Adrenal gland (tissue), 12 donors: ENCODE measurements around the gene TPSD1. TPM values are rescaled to one million over a fixed set of nuclear protein-coding genes. Genes with fewer than 3 reads are reported as not detected.
"Not testable (repeated sequence)": the region's sequence is repeated elsewhere in the genome, so short reads cannot be mapped to it uniquely, and the experiment has no call there.

Source experiments
- DNase-seq, 7 donors: peaks; one replicate each; pipeline ENCODE4 v3.0.0-alpha.2; 2019 to 2020
- H3K27ac ChIP-seq, 5 donors: fragments of 200-600 bp; sonication (generic) in 4 of 5; 1 replicate in 3 of 5; 2 replicates in 2 of 5; pipeline versions ENCODE4 v1.5.1 to v1.8.0; 2016 to 2020; ENCODE audit warnings: mild to moderate bottlenecking in 1 of 5
- H3K27me3 ChIP-seq: fragments of 200-600 bp; 2 replicates; pipeline ENCODE4 v1.8.0; 2021
- H3K36me3 ChIP-seq, 2 donors: fragments of 200-600 bp; replicated peaks in 1 of 2; 1 replicate in 1 of 2; 2 replicates in 1 of 2; pipeline versions ENCODE4 v1.5.1 to v1.8.0; 2018 to 2022
- H3K4me1 ChIP-seq, 2 donors: fragments of 200-600 bp; replicated peaks in 1 of 2; 1 replicate in 1 of 2; 2 replicates in 1 of 2; pipeline versions ENCODE4 v1.5.1 to v1.8.0; 2018 to 2021
- H3K4me3 ChIP-seq, 4 donors: fragments of 200-600 bp; sonication (generic) in 3 of 4; one replicate each; pipeline ENCODE4 v1.5.1; 2016 to 2018
- H3K9me3 ChIP-seq, 3 donors: fragments of 200-600 bp; sonication (generic) in 1 of 3; replicated peaks in 1 of 3; 1 replicate in 2 of 3; 2 replicates in 1 of 3; pipeline versions ENCODE4 v1.5.1 to v1.8.0; 2016 to 2021
- POLR2A ChIP-seq, 2 donors: fragments of 450-650 bp; IDR thresholded peaks; one replicate each; pipeline ENCODE4 v1.6.1; 2017; ENCODE audit warnings: antibody characterized with exemption in 2 of 2, mild to moderate bottlenecking in 2 of 2, moderate library complexity in 1 of 2
- WGBS, 4 donors: extraction: QIAGEN DNeasy Blood & Tissue Kit in 2 of 4; methylation state at CpG; one replicate each; pipeline versions ENCODE4 v1.1.5 to v1.1.7; 2013 to 2017; 5-methylcytosine and 5-hydroxymethylcytosine counted together
- intact Hi-C, 2 donors: fragments of 100-400 bp; cut with DNase I; formaldehyde crosslinking; loops; one replicate each; pipeline versions ENCODE4 v1.14.1 to v1.15.0; 2022 to 2023
- polyA plus RNA-seq, 3 donors: library from polyadenylated mRNA; stranded (reverse); fragments of 200-250 nt in 2 of 3; fragments of 350-450 nt in 1 of 3; fragmentation: Illumina TruSeq in 1 of 3; extraction: RNeasy Lipid Tissue Mini Kit (QIAGEN cat#74804) in 1 of 3; gene quantifications; one replicate each; pipeline ENCODE4 v1.2.3, GENCODE V29; 2013 to 2014
- total RNA-seq, 9 donors: library from RNA; depleted of rRNA in 4 of 9; stranded (reverse); fragments of >200 nt in 4 of 9; fragments of 120-200 nt in 1 of 9; fragmentation: NEBNext Ultra II Directional in 1 of 9; extraction: Animal tissue kit (Norgen Biotek cat#: 25700) in 1 of 9; gene quantifications; one replicate each; pipeline versions ENCODE4 v1.1.0 to v1.2.4, GENCODE V29; 2013 to 2023
- TF ChIP-seq, protein P1 (sequence below), 6 experiments: fragments of 450-650 bp in 4 of 6; fragments of 200-600 bp in 2 of 6; sonication (generic) in 1 of 6; IDR thresholded peaks; 1 replicate in 5 of 6; 2 replicates in 1 of 6; pipeline versions ENCODE4 v1.5.1 to v1.8.0; 2016 to 2021; ENCODE audit warnings: antibody characterized with exemption in 6 of 6, mild to moderate bottlenecking in 2 of 6, moderate library complexity in 1 of 6
- donor health status: healthy with polysubstance abuse.
- donor health status: Bipolar disorder and iron deficiency.
- donor health status: DM: yes; HTN: yes; CAD: no.
- donor health status: DM: no; HTN: no; CAD: no.
- donor health status: DM: no; HTN: no; CAD: no.
- donor health status: DM: yes; HTN: yes; CAD: no.

The TPSD1 gene
- total and polyA plus RNA-seq, 12 donors = 0.24 TPM; not detected in 11

- Histone ChIP-seq H3K27me3 (peaks cover 38% of the 10 kb centered on the region), H3K9me3 (no peaks in the 10 kb centered on the region), H3K4me1 (no peaks in the 10 kb centered on the region), H3K4me3 (no peak overlapping the region), H3K27ac (no peak overlapping the region), H3K36me3 (no peaks in the 10 kb centered on the region)
- DNase-seq = no peak
- intact Hi-C loops = no loop called here
- no peak for TF ChIP-seq POLR2A (IDR thresholded peaks at IDR 0.05)
- TF ChIP-seq, protein P1, sequence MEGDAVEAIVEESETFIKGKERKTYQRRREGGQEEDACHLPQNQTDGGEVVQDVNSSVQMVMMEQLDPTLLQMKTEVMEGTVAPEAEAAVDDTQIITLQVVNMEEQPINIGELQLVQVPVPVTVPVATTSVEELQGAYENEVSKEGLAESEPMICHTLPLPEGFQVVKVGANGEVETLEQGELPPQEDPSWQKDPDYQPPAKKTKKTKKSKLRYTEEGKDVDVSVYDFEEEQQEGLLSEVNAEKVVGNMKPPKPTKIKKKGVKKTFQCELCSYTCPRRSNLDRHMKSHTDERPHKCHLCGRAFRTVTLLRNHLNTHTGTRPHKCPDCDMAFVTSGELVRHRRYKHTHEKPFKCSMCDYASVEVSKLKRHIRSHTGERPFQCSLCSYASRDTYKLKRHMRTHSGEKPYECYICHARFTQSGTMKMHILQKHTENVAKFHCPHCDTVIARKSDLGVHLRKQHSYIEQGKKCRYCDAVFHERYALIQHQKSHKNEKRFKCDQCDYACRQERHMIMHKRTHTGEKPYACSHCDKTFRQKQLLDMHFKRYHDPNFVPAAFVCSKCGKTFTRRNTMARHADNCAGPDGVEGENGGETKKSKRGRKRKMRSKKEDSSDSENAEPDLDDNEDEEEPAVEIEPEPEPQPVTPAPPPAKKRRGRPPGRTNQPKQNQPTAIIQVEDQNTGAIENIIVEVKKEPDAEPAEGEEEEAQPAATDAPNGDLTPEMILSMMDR (IDR thresholded peaks at IDR 0.05) = no peak
- whole genome bisulfite sequencing, 4 donors = 52 to 62% (median 57%) methylated on average over 12 to 29 of the region's 29 CpGs
Measured at GRCh38 chr16:1290860-1291575, 35.1 kb downstream of the TPSD1 start.

GRCh38 chr16:1291576-1291974 is 35.7 kb downstream of the TPSD1 start:
- no peak overlapping the region for H3K27ac ChIP-seq
- no peak overlapping the region for H3K4me3 ChIP-seq
- intact Hi-C loops = no loop called here
- H3K27me3 ChIP-seq = peaks cover 33% of the 10 kb centered on the region
- no peaks in the 10 kb centered on the region for H3K4me1 ChIP-seq
- H3K9me3 ChIP-seq = no peaks in the 10 kb centered on the region
- TF ChIP-seq, protein P1 (IDR thresholded peaks at IDR 0.05) = no peak
- TF ChIP-seq POLR2A (IDR thresholded peaks at IDR 0.05) = no peak
- H3K36me3 ChIP-seq = no peaks in the 10 kb centered on the region
- 40 to 56% (median 48%) methylated on average over 12 to 17 of the region's 17 CpGs for WGBS, 4 donors
- no peak for DNase-seq

DNA sequence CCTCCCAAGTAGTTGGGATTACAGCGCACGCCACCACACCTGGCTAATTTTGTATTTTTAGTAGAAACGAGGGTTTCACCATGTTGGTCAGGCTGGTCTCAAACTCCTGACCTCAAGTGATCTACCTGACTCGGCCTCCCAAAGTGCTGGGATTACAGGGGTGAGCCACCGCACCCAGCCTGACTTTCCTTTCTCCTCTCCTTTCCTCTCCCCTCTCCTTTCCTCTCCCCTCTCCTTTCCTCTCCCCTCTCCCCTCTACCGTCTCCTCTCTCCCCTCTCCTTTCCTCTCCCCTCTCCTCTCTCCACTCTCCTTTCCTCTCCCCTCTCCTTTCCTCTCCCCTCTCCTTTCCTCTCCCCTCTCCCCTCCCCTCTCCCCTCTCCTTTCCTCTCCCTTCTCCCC is 36.3 kb downstream of the TPSD1 start:
- 68 to 81% (median 75%) methylated on average over 6 of the region's 6 CpGs for WGBS, 4 donors
- H3K27me3 ChIP-seq = peaks cover 28% of the 10 kb centered on the region
- H3K36me3 ChIP-seq, H3K4me3 ChIP-seq, H3K4me1 ChIP-seq, H3K9me3 ChIP-seq, DNase-seq, intact Hi-C loops, H3K27ac ChIP-seq: not testable (repeated sequence)

DNA sequence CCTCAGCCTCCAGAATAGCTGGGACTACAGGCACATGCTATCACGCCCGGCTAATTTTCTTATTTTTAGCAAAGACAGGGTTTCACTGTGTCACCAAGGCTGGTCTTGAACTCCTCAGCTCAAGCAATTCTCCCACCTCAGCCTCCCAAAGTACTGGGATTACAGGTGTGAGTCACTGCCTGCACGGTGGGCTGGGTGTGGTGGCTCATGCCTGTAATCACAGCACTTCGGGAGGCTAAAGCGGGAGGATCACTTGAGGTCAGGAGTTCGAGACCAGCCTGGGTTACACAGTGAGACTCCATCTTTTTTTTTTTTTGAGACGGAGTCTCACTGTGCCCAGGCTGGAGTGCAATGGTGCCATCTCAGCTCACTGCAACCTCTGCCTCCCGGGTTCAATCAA is 36.9 kb downstream of the TPSD1 start:
- H3K9me3 ChIP-seq, DNase-seq, intact Hi-C loops, H3K4me3 ChIP-seq, H3K4me1 ChIP-seq, H3K27ac ChIP-seq, H3K36me3 ChIP-seq: not testable (repeated sequence)
- H3K27me3 ChIP-seq = peaks cover 22% of the 10 kb centered on the region
- 68 to 78% (median 74%) methylated on average over 6 to 8 of the region's 8 CpGs for WGBS, 4 donors

- H3K27ac ChIP-seq = no peak overlapping the region
- no peak overlapping the region for H3K4me3 ChIP-seq
- peak in 3 of 7 donors; percentile 32 to 60 (median 37) for DNase-seq
- H3K9me3 ChIP-seq = no peaks in the 10 kb centered on the region
- no peaks in the 10 kb centered on the region for H3K36me3 ChIP-seq
- peaks cover 9% of the 10 kb centered on the region for H3K27me3 ChIP-seq
- TF ChIP-seq POLR2A (IDR thresholded peaks at IDR 0.05) = no peak
- TF ChIP-seq, protein P1 (IDR thresholded peaks at IDR 0.05) = no peak
- peaks cover 4 to 9% of the 10 kb centered on the region in 2 donors for H3K4me1 ChIP-seq
- 57 to 62% (median 60%) methylated on average over 10 to 11 of the region's 11 CpGs for WGBS, 4 donors
- intact Hi-C loops = no loop called here
Measured at GRCh38 chr16:1293921-1294656, 38.2 kb downstream of the TPSD1 start.
